CD4-positive, alpha-beta T cell treated with Interleukin-17A for 4 hours (primary cell): ENCODE data around the gene STAT3.

Experiments
- DNase-seq: peaks from one replicate; pipeline ENCODE4 v3.0.0-alpha.2; 2020; ENCODE audit warnings: mixed read lengths

Gene STAT3

DNA sequence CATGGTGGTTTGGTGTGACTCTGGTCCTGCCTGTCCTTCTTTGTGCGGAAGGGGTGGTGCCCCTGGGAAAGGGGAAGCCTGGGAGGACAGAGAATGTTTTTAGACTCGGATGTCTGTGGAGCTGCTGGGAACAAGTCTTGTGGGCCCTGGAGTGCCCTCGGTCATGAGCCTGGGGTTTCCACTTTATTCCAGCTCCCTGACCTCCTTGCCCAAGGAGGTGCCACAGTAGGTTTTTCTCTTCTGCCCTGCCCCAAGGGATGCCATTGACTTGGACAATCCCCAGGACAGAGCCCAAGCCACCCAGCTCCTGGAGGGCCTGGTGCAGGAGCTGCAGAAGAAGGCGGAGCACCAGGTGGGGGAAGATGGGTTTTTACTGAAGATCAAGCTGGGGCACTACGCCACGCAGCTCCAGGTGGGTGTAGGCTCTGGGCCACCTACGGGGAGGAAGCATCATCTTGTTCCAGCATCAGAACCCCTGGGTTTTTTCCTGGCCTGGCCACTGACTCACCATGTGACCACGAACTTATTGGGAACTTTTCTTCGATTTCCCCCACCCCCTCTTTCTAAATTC lies 98.5 kb downstream of the STAT3 start:
- peak; percentile 54 for DNase-seq

DNA sequence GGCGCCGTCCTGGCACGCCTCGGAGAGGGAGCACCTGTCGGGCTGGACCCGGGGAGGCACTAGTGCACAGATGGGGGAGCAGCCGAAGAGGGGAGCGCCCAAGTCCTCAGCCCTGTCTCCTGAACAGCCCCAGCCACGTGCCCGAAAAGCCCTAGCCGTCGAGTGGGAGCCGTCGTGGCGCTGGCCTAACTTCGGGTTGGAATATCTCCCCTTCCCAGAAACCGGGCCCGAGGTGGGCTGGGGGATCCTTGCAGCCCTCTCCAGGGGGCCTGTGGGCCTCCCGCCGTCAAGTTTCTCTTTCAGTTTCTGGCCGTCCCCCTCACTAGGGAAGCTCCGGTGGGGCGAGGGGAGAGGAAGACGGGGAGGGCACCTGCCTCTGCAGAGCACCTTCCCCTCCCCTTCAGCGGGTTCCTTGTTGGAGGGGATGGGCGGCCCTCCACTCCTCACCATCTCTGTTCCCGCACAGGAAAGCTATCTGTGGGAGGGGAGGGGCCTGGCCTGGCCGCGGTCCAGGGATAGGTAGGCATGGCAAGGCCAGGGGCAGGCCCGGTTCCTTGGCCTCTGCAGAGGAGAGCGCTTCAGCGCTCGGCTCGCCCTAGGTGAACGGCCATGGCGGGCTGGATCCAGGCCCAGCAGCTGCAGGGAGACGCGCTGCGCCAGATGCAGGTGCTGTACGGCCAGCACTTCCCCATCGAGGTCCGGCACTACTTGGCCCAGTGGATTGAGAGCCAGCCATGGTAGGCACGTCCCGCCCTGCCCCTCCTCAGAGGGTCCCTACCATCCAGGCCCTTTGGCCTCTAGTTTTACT lies 99.2 kb downstream of the STAT3 start:
- peak; percentile 68 for DNase-seq

DNA sequence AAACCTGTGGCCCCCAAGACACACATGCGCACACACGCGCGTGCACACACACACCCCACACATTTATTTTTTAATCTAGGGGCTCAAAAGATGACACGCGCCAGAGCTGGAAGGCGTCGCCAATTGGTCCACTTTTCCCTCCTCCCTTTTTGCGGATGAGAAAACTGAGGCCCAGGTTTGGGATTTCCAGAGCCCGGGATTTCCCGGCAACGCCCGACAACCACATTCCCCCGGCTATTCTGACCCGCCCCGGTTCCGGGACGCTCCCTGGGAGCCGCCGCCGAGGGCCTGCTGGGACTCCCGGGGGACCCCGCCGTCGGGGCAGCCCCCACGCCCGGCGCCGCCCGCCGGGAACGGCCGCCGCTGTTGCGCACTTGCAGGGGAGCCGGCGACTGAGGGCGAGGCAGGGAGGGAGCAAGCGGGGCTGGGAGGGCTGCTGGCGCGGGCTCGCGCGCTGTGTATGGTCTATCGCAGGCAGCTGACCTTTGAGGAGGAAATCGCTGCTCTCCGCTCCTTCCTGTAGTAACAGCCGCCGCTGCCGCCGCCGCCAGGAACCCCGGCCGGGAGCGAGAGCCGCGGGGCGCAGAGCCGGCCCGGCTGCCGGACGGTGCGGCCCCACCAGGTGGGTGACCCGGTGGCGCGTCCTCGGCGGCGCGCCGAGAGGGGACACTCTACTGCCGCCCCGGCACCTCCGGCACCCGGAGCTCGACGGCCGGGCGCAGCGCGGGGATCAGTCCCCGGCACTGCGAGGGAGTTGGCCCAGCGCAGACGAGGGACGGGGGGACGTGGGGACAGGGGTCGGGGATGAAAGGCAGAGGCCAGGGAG lies 100.1 kb downstream of the STAT3 start, which contains the start of gene STAT5A:
Gene STAT5A, plus strand, starts transcription at position 522 of the 826 bp plus-strand sequence. CDS start 914 bp downstream, outside the sequence.
- peak; percentile 86 for DNase-seq

DNA sequence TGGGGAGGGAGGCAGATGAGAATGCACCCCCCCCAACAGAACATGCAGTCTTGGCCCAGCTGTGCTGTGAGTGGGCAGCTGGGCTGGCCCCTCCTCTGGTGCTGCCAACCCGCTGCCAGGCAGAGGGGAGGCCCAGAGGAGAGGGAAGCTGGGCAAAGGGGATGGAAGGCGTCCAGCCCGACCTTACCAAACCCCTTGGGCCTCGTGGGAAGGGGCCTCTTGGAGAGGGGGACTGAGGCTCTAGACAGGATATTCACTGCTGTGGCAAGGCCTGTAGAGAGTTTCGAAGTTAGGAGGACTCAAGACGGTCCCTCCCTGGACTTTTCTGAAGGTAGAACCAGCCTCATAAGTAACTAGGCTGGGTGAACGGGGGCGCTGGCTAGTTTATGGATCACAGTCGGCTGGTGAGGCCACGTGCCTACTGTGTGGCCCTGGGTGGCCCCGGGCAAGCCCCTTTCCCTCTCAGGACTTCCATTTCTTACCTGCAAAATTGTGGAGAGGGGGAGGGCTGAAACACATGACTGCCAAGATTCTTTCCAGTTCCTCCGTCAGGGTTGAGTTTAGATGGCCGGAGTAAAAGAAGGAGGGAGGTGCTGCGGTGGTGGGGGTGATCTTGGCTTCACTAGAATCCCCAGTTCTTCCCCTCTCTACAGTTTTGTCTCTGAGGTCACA lies 100.8 kb downstream of the STAT3 start:
- DNase-seq, result peak; percentile 44

DNA sequence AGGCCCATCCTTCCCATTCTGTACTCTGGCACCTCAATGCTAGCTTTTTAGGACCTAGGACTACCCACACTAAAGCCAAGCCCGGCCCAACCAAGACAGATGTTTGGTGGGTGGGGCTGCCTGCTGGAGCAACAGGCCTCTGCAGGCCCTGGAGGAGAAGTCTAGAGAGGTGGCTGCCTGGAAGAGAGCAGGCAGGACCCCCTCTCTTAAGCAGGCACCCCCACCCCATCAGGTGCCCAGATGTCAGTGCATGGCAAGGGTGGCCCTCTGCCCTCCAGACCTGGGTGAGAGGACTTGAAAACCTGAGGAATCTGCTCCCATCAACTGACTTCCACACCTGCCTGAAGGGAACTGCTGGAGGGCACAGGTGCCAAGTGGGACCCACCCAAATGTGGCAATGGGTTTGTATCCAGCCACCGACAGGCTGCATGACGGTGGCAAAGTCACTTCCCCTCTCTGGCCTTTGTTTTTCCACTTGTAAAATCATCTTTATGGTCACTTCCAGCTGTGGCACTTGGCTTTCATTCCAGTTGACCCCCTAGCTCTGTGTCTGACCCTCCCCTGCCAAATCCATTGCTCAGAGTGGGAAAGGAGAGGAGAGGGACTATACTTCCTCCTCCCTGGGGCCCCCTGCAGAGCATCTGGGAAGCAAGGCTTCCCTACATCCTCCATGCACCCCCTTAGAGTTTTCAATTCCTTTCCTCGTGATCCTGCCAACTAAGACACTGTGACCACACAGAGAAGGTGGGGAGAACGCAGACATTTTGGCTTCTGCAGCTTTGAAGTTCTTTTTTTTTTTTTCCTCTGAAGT lies 101.6 kb downstream of the STAT3 start:
- no peak for DNase-seq

DNA sequence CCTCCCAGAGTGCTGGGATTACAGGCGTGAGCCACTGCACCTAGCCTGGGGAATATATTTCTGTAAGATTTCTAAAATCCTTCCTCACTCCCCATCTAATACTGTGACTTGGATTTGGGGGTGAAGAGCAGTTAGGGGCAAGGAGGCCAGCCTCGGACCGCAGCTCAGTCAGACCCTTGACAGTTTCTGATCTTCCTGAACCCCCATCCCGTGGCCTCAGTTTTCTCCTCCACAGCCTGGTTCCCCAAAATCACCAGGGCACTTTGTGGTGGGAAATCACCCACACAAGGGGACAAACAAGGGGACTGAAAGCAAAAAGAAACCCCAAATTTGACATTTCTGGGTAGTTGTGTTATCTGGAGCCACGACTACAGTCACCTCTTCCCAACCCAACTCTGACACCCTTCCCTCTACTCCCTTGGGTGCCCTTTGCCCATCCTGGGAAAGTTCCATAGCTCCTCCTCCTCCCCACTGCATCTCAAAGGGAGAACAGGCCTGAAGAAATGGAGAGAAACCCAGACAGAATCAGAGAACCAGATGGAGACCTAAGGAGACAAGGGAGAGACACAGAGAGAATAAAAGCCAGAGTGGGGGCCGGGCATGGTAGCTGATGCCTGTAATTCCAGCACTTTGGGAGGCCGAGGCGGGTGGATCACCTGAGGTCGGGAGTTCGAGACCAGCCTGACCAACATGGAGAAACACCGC lies 102.7 kb downstream of the STAT3 start:
- no peak for DNase-seq

DNA sequence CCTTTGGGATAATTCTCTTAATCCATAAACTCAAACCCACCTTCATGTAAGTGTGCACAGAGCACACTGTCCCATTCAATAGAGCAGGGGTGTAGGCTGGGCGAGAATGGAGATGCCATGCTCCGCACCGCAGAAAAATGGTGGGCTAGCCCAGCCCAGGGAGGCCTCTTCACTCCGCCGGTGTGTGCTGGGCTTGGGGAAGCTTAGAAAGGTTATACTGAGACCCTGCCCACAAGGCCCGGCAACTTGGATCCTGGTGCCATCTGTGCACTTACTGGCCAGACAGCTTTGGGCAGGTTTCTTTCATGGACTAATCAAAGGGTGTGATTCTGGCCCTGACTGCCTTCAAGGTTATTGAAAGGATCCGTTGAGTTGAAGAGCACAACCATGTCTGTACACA lies 103.7 kb downstream of the STAT3 start:
- no peak for DNase-seq

DNA sequence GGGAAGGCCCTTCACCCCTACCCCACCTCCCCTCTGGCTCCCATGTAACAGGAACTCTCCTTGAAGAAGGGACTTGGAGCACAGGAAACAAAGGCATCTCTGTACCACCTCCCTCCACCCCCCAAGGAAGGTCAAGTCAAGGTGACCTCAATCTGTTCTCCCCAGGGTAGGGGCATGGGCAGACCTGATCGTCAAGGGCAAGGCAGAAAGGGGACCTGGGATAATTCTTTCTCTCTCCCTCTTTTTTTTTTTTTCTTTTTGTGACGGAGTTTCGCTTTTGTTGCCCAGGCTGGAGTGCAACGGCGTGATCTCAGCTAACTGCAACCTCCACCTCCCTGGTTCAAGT lies 104.2 kb downstream of the STAT3 start:
- no peak for DNase-seq

DNA sequence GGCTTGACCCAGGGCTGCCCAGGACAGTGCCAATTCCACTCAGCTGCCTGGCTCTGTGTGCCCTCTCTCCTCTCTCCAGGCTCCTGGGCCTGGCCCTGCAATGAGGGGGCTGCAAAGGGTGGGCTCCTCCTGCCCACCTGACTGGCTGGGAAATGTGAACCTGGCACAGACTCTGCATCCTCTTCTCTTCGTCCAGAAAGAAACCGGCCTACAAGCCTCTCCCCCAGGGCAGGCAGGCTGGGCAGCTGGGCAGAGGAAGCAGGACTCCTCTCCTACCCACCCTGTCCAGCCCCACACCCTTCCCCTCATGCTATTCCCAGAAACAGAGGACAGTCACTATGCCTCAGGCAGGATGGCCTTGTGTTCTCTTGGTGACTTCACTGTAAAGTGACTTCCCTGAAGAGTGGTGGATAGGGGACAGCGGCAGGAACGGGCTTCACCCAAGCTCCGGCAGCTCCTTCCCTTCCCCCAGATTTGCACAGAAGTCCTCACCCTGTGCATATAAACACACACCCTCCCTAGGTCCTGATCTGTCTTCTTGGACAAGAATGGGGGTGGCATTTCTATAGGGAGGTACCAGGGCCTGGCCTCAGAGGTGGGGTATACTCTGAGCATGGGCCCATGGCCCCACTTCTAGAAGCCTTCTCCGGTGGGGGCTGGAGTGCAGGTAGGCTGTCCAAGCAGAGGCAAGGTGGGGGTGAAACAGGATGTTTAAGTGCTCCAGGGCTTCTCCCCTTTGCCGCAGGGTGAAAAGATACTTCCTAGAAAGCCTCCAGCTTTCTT lies 104.8 kb downstream of the STAT3 start:
- DNase-seq, result no peak

DNA sequence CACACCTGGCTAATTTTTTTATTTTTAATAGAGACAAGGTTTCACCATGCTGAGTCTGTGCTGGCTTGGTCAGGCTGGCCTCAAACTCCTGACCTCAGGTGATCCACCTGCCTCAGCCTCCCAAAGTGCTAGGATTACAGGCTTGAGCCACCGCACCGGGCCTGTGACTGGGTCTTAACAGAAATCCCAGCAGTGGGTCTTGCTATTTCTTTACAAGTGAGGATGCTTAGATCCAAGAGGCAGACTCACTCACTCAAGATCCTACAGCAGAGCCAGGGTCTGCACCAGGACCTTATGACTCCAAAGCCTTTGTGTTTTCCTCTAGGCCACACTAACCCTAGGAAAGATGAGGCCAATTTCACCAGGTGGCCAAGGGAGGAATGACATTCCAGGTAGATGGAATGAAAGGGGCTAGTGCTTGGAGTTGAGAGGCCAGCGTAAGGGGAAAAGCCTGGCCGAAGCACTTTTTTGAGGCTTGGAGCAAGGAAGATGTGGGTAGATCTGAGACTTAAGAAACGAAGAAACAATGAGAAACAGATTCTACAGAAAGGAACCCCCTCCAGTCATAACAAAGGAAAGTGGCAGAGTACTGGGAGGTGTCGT lies 105.7 kb downstream of the STAT3 start:
- DNase-seq, result no peak

DNA sequence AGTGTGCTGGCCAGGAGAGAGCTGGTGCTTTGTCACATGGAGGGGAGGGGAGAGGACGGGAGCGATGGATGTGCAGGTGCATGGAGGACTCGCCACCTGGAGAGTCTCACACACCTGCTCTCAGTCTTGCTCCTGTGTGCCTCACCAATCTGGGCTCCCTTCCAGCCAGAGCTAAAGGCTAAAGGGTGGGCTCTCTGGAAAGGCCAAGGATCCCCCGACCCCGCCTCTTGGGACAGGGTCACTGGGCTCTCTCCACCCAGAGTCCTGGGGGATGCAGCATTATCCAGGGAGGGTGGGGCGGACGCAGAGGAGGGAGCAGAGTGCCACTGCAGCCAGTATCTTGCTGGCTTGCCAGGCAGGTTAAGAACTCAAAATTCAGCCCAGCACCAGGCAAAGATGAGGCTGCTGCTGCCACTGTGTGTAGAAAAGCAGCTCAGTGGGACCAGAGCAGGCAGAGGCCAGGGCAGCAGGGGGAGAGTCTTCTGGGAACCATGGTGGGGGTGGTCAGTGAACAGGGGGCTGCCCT lies 106.6 kb downstream of the STAT3 start:
- no peak for DNase-seq

DNA sequence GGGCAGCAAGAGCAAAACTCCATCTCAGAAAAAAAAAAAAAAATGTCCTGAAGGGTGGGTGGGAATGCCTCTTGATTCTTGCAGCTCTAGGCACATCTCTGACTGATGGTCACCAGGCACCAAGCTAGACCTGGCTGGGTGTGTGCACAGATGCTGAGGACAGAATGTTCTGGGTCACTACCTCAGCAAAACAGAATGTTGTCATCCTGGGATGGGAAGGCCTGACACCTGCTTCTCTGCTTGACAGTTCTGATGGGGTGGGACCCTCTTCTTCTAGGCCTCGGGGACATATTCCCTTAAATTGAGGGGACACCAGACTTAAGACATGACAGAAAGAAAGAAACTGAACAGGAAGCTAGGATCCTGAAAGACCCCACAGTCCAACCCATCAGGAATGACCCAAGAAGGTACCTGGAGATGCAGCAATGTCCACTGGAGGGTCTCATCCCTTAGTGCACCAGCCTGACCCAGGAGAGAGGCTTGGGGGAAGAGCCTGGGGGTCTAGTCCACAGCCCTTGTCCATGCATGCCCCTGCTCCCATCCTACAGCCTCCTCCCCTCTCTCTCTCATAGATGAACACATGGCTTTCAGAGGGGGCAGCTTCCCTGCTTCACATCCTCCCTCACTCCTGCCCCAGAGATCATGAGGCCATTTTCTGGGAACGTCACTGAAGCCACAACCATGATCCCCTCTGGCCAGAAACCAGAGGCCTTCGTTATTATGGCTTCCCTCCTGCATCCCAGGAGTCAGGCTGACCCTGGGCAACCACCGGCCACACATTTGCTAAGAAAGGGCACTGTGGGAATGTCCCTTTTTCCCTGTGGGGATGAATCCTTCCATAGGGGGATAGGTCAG lies 108.2 kb downstream of the STAT3 start:
- DNase-seq, result no peak

DNA sequence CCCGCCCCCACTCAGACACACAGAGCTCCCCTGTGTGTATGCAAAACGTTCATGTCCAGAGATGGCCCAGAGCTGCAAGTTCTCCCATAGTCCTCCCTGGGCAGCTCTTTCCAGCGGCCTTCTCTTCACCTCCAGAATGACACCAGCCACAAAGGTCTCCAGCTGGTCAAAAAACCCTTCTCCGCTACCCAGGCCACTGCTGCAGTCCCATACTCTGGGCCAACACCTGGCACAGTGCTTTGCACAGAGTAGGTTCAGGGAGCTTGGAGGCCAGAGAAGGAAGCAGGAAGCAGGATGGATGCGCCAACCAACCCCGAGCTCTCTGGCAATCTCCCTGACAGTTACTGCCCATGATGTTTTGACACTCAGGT lies 110.9 kb downstream of the STAT3 start:
- DNase-seq, result no peak

DNA sequence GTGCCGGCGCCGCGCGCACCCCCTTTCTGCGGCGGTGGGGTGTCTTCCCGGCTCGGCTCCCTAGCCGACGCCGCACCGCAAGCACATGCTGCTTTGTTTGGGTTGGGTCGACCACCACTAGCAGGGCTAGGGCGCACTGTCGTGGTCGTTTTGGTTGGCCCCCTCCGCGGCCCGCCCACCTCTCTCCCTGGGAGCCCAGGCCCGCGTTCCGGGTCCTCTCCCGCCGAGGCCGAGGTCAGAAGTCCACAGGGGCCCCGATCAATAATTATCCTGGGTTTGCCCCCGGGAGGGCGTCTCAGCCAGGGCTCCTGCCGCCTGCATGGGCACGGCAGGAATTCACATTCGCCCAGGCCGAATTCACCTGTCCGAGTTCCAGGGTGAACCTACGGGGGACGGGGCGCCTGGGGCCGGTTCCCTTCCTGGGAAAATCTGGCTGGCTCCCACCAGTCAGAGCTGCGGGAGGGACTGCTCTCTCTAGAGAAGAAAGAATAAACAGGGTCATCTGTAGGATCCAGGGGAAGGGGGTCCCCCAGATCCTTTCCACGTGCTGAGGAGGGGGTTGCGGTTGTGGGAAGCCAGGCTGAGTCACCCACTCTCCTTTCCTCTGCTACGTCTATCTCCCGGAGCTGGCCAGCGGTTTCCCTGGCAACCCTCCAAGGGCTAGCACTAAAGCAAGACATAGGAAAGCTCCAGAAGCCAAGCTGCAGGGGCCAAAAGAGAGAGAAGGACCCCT lies 111.5 kb downstream of the STAT3 start:
- DNase-seq, result peak; percentile 47

DNA sequence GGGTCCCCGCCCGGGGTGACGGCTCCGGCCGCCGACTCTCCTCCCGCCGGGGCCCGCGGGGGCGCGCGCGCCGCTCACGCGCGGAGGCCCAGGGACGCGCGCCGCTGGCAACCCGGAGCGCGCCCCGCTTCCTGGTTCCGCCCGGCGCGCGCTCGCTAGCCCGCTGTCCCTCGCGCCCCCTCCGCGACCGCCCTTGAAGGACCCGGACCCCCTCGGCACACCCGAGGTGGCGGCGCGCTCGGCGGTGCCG lies 112.0 kb downstream of the STAT3 start, which contains the start of gene STAT5B:
Gene STAT5B, minus strand, starts transcription at position 33 of the 250 bp plus-strand sequence. CDS start 44,264 bp downstream, outside the sequence.
- DNase-seq, result peak; percentile 79

DNA sequence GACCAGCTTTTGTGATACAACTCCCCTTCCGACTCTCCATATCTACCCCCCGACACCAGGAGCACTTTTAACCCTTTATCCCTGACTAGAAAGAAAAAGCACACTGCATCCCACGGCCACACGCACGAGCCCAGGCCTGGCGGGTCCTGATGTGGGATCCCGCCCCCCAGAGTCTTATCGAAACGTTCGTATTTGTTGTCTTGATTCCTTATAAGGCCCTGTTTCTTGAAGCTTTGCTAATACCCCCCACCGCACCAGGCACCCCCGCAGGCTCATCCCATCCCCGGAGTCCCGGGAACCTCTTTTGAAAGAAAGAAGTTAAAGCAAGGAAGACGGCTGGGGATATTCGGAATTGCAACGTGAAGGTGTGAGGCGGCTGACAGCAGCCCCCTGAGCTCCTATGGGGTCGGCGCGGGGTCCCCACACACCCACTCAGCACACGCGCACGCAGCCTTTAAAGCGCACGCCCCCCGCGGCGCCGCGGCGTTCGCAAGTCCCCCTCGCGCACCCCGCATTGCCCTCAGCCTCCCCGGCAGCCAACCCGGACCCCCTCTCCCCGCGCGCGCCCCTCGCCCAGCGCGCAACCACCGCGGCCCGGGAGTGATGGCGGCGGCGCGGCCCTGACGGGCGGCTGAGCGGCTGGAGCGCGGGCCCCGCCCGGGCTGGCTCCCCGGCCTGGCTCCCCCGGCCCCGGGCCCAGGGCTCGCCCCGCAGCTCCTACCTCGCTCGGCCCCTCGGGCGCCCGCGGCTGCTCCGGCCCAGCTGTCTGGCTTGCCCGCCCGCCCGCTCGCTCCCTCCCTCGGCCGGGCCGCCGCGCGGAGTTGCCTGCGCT lies 112.5 kb downstream of the STAT3 start:
- peak; percentile 47 for DNase-seq

DNA sequence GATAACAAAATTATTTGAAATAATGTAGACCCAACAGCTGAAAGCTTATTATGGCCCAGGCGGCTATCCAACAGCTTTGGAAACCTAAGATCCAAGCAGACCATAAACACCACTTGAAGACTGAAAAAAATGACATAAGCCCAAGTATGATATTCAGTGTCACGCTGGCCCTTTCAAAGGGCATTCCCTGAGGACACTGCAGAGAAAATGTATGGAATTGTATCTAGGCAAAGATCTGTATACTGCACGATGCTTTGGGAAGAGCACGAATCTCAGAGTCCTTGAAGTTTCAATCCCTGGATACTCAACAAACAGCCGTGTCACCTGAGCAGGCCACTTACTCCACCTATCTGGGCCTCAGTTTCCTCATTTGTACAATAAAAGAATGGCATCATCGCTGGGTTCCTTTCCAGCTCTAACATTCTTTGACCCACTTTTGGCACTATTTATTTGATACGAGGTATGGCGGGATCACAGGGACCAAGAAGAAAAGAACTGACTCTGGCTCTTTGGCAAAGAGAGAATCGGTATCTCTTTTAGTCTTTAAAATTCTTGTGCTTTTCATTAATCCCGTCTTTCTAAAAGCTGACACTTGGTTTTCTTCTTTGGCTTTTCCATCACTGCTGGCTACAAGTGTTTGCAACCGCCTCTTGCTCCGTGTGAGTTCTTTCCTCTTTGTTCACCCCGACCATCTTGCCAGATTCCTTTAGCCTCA lies 113.3 kb downstream of the STAT3 start:
- DNase-seq, result no peak
